Measurements from ENCODE around the gene RWDD3. TPM values are rescaled to one million over a fixed set of nuclear protein-coding genes. Genes with fewer than 3 reads are reported as not detected.

RWDD3 gene
- total RNA-seq, 1 donor from 2014 or later: 12.3 TPM

GRCh38 chr1:95222629-95223028, 11.4 kb upstream of the RWDD3 start:
- DNase-seq (ENCODE audit: low read depth): no peak
- Histone ChIP-seq H3K36me3 (ENCODE audit: control insufficient read depth, insufficient read depth, low read length) (no peaks in the 10 kb centered on the region), H3K27me3 (ENCODE audit: control insufficient read depth, insufficient read depth, low read length) (no peaks in the 10 kb centered on the region), H3K4me3 (ENCODE audit: low read depth, low read length) (no peak overlapping the region)
- TF ChIP-seq, protein P1, sequence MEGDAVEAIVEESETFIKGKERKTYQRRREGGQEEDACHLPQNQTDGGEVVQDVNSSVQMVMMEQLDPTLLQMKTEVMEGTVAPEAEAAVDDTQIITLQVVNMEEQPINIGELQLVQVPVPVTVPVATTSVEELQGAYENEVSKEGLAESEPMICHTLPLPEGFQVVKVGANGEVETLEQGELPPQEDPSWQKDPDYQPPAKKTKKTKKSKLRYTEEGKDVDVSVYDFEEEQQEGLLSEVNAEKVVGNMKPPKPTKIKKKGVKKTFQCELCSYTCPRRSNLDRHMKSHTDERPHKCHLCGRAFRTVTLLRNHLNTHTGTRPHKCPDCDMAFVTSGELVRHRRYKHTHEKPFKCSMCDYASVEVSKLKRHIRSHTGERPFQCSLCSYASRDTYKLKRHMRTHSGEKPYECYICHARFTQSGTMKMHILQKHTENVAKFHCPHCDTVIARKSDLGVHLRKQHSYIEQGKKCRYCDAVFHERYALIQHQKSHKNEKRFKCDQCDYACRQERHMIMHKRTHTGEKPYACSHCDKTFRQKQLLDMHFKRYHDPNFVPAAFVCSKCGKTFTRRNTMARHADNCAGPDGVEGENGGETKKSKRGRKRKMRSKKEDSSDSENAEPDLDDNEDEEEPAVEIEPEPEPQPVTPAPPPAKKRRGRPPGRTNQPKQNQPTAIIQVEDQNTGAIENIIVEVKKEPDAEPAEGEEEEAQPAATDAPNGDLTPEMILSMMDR (IDR thresholded peaks at IDR 0.05; ENCODE audit: insufficient read depth, low read length, poor library complexity, severe bottlenecking): no peak

DNA sequence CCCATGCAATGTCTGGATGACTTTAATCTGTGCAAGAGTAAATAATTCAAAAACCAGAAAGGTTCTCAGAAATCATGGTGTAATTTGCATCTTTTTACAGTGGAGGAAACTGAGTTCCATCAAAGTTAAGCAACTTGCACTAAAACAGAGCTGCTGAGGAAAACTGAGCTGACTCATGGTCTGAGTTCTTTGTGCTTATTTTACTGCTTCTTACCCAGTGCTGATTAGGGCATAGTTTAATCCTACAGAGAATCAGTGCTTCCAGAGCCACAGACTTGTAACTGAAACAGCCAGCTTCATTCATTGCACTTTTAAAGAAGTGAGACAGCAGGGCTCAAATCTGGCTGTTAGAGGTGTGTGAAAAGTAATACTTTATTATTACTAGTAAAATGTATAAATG, 10.9 kb upstream of the RWDD3 start:
- no peaks in the 10 kb centered on the region for H3K27me3 ChIP-seq (ENCODE audit: control insufficient read depth, insufficient read depth, low read length)
- peak; percentile 10 for DNase-seq (ENCODE audit: low read depth)
- H3K4me3 ChIP-seq (ENCODE audit: low read depth, low read length): no peak overlapping the region
- TF ChIP-seq, protein P1 (IDR thresholded peaks at IDR 0.05; ENCODE audit: insufficient read depth, low read length, poor library complexity, severe bottlenecking): no peak
- H3K36me3 ChIP-seq (ENCODE audit: control insufficient read depth, insufficient read depth, low read length): no peaks in the 10 kb centered on the region

- Histone ChIP-seq H3K36me3 (ENCODE audit: control insufficient read depth, insufficient read depth, low read length) (no peaks in the 10 kb centered on the region), H3K27me3 (ENCODE audit: control insufficient read depth, insufficient read depth, low read length) (no peaks in the 10 kb centered on the region), H3K4me3 (ENCODE audit: low read depth, low read length) (no peak overlapping the region)
- no peak for DNase-seq (ENCODE audit: low read depth)
- TF ChIP-seq, protein P1 (IDR thresholded peaks at IDR 0.05; ENCODE audit: insufficient read depth, low read length, poor library complexity, severe bottlenecking): no peak
Measured at GRCh38 chr1:95226781-95227660, 7.0 kb upstream of the RWDD3 start.

DNA sequence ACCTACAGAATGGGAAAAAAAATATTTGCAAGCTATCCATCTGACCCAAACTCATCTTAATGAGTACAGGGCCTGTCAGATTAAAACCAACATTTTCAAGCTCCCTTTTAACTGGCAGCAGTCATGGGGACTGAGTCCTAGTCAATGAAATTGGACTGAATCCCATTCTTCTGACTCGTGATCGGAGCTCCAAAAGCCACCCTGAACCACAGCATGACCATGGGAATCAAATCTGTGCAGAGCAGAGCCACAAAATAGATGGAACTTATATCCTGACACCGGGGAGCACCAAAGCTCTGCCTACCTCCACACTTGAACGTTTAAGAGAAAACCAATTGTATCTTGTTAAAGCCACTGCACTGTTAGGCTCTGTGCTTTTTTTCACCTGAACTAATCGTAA, 5.0 kb upstream of the RWDD3 start:
- Histone ChIP-seq H3K4me3 (ENCODE audit: low read depth, low read length) (no peak overlapping the region), H3K27me3 (ENCODE audit: control insufficient read depth, insufficient read depth, low read length) (no peaks in the 10 kb centered on the region), H3K36me3 (ENCODE audit: control insufficient read depth, insufficient read depth, low read length) (no peaks in the 10 kb centered on the region)
- DNase-seq (ENCODE audit: low read depth): no peak
- TF ChIP-seq, protein P1 (IDR thresholded peaks at IDR 0.05; ENCODE audit: insufficient read depth, low read length, poor library complexity, severe bottlenecking): no peak

GRCh38 chr1:95229706-95230105, 4.3 kb upstream of the RWDD3 start:
- DNase-seq (ENCODE audit: low read depth): no peak
- Histone ChIP-seq H3K4me3 (ENCODE audit: low read depth, low read length) (no peak overlapping the region), H3K27me3 (ENCODE audit: control insufficient read depth, insufficient read depth, low read length) (no peaks in the 10 kb centered on the region), H3K36me3 (ENCODE audit: control insufficient read depth, insufficient read depth, low read length) (no peaks in the 10 kb centered on the region)
- TF ChIP-seq, protein P1 (IDR thresholded peaks at IDR 0.05; ENCODE audit: insufficient read depth, low read length, poor library complexity, severe bottlenecking): no peak

GRCh38 chr1:95230256-95230655, 3.8 kb upstream of the RWDD3 start:
- TF ChIP-seq, protein P1 (IDR thresholded peaks at IDR 0.05; ENCODE audit: insufficient read depth, low read length, poor library complexity, severe bottlenecking): no peak

More at GRCh38 chr1:95230256-95230655, 3.8 kb upstream of the RWDD3 start:
- Histone ChIP-seq H3K27me3 (ENCODE audit: control insufficient read depth, insufficient read depth, low read length) (no peaks in the 10 kb centered on the region), H3K36me3 (ENCODE audit: control insufficient read depth, insufficient read depth, low read length) (no peaks in the 10 kb centered on the region), H3K4me3 (ENCODE audit: low read depth, low read length) (no peak overlapping the region)
- DNase-seq (ENCODE audit: low read depth): no peak
